ENCODE data around the gene SLCO1B3.

SLCO1B3 gene

DNA sequence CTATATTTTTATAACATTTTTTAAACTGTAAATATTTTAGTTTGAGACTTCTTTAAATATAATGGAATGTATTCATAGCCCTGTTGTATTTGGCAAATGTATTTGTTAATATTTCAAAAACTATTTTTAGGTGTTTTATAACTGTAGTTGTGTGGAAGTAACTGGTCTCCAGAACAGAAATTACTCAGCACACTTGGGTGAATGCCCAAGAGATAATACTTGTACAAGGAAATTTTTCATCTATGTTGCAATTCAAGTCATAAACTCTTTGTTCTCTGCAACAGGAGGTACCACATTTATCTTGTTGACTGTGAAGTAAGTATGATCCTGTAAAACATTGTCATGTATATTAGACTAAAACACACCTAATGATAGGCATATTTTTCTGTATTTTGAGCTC lies 72.8 kb downstream of the SLCO1B3 start:
- DNase-seq (ENCODE audit: low spot score) = peak; percentile 44

- no peak for DNase-seq (ENCODE audit: low spot score)
Measured at GRCh38 chr12:20885116-20885515, 74.6 kb downstream of the SLCO1B3 start.

- no peak for DNase-seq (ENCODE audit: low spot score)
Measured at GRCh38 chr12:20885552-20885951, 75.0 kb downstream of the SLCO1B3 start.

DNA sequence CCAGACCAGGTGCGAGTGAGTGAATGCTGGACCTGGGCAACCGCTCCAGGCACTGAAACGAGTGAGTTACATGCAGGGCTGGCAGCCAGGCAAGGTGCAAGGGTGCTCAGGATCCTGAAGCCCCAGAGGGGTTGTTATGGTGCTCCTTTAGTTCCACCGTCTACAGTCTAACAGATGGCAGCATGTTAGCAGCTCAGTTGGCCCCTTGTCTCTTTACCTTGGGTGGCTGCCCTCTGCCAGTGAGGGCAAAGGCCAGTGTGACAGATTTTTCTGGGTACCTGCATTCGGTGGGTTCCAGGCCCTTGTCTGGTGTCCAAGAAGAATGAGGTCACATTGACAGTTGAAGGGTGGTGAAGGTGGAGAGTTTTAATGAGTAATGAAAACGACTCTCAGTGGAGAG lies 106.8 kb downstream of the SLCO1B3 start:
- DNase-seq (ENCODE audit: low spot score) = no peak

- DNase-seq (ENCODE audit: low spot score) = no peak
Measured at GRCh38 chr12:20917819-20918218, 107.3 kb downstream of the SLCO1B3 start.

DNA sequence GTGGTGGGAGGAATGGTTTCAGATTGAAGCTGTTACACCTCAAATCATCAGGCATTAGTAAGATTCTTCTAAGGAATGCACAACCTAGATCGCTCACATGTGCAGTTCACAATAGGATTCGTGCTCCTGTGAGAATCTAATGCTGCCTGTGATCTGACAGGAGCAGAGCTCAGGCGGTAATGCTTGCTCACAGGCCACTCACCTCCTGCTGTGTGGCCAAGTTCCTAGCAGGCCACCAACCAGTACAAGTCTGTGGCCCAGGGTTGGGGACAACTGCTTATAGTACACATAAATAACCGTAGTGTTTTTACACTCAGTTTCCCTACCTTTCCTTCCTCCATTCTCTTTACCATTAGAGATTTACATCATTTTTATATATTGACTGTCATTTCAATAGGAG lies 121.4 kb downstream of the SLCO1B3 start:
- DNase-seq (ENCODE audit: low spot score) = no peak

- no peak for DNase-seq (ENCODE audit: low spot score)
Measured at GRCh38 chr12:20946732-20947131, 136.2 kb downstream of the SLCO1B3 start.

DNA sequence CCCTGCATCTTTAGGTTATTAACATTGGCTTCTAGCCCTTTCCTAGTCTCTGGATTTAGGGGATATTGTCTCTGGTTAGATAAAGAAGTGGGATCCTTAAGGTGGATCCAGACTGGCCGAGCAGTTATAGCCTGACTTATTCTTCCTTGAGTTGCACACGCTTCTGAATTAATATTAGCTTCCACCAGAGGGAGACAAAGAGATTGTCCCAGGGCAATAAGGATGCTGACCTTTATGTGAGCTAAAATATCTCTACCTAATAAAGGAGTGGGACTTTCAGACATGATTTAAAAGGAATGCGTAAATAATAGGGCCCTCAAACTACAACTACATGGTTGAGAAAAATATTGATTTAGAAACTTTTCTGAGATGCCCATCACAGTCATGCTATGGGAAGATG lies 139.7 kb downstream of the SLCO1B3 start:
- peak; percentile 15 for DNase-seq (ENCODE audit: low spot score)

DNA sequence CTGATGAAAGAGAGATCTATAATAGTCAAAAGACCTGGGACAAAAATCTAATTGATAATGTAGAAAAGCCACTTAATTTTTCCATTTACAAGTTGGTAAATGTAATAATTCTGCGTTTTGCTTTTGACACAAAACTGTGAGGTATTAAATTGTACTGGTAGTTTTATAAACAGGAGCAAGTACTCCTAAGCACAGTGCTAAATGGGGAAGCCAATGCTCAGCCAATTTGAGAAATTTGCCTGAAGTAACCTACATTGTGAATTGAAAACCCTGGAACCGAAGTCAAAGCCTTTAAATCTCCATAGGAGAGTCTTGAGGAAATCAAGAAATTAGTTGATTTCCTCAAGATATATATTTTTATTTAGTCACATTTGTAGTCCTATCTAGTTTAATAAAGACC lies 152.8 kb downstream of the SLCO1B3 start:
- no peak for DNase-seq (ENCODE audit: low spot score)

GRCh38 chr12:20963762-20964161 lies 153.3 kb downstream of the SLCO1B3 start:
- DNase-seq (ENCODE audit: low spot score) = no peak

Measured in LoVo (cell line).